Left ventricle myocardium inferior (tissue), 1 donor: ENCODE results near the gene TAOK2. TPM values are rescaled to one million over a fixed set of nuclear protein-coding genes. Genes with fewer than 3 reads are reported as not detected.

Experiments used
- DNase-seq: peaks from one replicate; pipeline ENCODE4 v3.0.0-alpha.2; 2020
- H3K27ac ChIP-seq: fragments of 200-600 bp; replicated peaks from 2 replicates; pipeline ENCODE4 v1.8.0; 2021
- H3K27me3 ChIP-seq: fragments of 200-600 bp; 2 replicates; pipeline ENCODE4 v1.8.0; 2021; ENCODE audit warnings: low read depth
- H3K36me3 ChIP-seq: fragments of 200-600 bp; 2 replicates; pipeline ENCODE4 v1.8.0; 2021
- H3K4me1 ChIP-seq: fragments of 200-600 bp; 2 replicates; pipeline ENCODE4 v1.8.0; 2021
- H3K4me3 ChIP-seq: fragments of 200-600 bp; 2 replicates; pipeline ENCODE4 v1.8.0; 2021; ENCODE audit warnings: mild to moderate bottlenecking, moderate library complexity
- H3K9me3 ChIP-seq: fragments of 200-600 bp; replicated peaks from 2 replicates; pipeline ENCODE4 v1.8.0; 2021
- intact Hi-C: fragments of 100-400 bp; cut with micrococcal nuclease; formaldehyde crosslinking; loops from one replicate; pipeline ENCODE4 v1.11.0; 2022
- total RNA-seq: library from RNA; stranded (reverse); fragmentation: NEBNext Ultra II Directional; extraction: Animal tissue kit (Norgen Biotek cat#: 25700); gene quantifications from one replicate; pipeline ENCODE4 v1.2.1, GENCODE V29; 2021
- TF ChIP-seq, protein P1 (sequence below): fragments of 200-600 bp; IDR thresholded peaks from 2 replicates; pipeline ENCODE4 v1.8.0; 2021; ENCODE audit warnings: antibody characterized with exemption, mild to moderate bottlenecking, borderline replicate concordance
- donor health status: DM: no; HTN: yes; CAD: no; lungs with severe emphysema.

TAOK2 gene
- total RNA-seq, 1 donor from 2014 or later = 34.3 TPM

DNA sequence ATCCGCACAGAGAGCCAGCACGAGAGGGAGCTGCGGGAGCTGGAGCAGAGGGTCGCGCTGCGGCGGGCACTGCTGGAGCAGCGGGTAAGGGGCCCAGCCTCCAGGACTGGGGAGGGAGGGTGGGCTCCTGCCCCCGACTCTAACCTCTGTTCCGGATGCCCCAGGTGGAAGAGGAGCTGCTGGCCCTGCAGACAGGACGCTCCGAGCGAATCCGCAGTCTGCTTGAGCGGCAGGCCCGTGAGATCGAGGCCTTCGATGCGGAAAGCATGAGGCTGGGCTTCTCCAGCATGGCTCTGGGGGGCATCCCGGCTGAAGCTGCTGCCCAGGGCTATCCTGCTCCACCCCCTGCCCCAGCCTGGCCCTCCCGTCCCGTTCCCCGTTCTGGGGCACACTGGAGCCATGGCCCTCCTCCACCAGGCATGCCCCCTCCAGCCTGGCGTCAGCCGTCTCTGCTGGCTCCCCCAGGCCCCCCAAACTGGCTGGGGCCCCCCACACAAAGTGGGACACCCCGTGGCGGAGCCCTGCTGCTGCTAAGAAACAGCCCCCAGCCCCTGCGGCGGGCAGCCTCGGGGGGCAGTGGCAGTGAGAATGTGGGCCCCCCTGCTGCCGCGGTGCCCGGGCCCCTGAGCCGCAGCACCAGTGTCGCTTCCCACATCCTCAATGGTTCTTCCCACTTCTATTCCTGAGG, 17.4 kb downstream of the TAOK2 start:
- TF ChIP-seq, protein P1, sequence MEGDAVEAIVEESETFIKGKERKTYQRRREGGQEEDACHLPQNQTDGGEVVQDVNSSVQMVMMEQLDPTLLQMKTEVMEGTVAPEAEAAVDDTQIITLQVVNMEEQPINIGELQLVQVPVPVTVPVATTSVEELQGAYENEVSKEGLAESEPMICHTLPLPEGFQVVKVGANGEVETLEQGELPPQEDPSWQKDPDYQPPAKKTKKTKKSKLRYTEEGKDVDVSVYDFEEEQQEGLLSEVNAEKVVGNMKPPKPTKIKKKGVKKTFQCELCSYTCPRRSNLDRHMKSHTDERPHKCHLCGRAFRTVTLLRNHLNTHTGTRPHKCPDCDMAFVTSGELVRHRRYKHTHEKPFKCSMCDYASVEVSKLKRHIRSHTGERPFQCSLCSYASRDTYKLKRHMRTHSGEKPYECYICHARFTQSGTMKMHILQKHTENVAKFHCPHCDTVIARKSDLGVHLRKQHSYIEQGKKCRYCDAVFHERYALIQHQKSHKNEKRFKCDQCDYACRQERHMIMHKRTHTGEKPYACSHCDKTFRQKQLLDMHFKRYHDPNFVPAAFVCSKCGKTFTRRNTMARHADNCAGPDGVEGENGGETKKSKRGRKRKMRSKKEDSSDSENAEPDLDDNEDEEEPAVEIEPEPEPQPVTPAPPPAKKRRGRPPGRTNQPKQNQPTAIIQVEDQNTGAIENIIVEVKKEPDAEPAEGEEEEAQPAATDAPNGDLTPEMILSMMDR = no peak
- H3K4me1 ChIP-seq = peaks cover 36% of the 10 kb centered on the region
- peaks cover 80% of the 10 kb centered on the region for H3K36me3 ChIP-seq
- intact Hi-C loops = no loop called here
- no peak overlapping the region for H3K27ac ChIP-seq
- no peaks in the 10 kb centered on the region for H3K27me3 ChIP-seq
- DNase-seq = no peak
- no peaks in the 10 kb centered on the region for H3K9me3 ChIP-seq
- H3K4me3 ChIP-seq = no peak overlapping the region

GRCh38 chr16:29991571-29991904, 17.9 kb downstream of the TAOK2 start:
- Histone ChIP-seq H3K36me3 (peaks cover 75% of the 10 kb centered on the region), H3K27me3 (no peaks in the 10 kb centered on the region), H3K4me3 (no peak overlapping the region), H3K27ac (no peak overlapping the region), H3K9me3 (no peaks in the 10 kb centered on the region), H3K4me1 (peaks cover 40% of the 10 kb centered on the region)
- intact Hi-C loops = no loop called here
- TF ChIP-seq, protein P1 = no peak
- no peak for DNase-seq

GRCh38 chr16:29992344-29992967, 18.8 kb downstream of the TAOK2 start:
- Histone ChIP-seq H3K27ac (no peak overlapping the region), H3K4me3 (no peak overlapping the region), H3K27me3 (no peaks in the 10 kb centered on the region), H3K36me3 (peaks cover 67% of the 10 kb centered on the region), H3K4me1 (peaks cover 50% of the 10 kb centered on the region), H3K9me3 (no peaks in the 10 kb centered on the region)
- intact Hi-C loops = no loop called here
- TF ChIP-seq, protein P1 = no peak
- DNase-seq = no peak

DNA sequence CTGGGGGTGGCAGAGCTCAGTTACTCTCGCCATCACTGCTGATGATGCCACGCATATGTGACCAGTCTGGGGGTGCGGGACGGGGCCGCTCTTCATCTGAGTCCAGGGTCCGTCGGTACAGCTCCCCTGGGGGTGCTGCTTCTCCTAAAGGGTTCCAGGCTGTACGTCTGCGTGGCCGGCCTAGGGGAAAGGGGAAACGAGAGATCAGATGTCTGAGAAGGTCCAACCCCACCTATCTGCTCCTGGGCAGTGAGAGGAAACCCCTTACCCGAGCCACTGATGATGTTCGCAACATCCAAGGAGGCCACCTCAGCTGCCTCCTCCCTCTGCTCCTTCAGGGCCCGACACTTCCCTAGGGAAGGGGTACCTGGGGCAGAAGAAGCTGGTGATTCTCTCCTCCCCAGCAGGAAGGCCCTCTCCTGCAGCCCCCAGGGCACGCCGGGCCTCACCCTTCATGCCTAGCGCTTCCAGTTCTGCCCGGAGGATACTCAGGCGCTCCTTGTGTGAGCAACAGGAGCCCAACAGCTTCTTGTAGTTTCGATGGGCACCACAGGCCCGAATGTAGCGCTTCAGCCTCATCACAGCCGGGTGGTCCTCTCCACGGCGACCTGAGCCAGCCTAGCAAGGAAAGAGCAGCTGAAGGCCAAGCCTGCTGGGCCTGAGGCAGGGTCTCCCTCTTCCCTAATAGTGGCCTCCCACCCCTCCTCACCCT, 19.7 kb downstream of the TAOK2 start:
- no peak for DNase-seq
- TF ChIP-seq, protein P1 = no peak
- H3K27ac ChIP-seq = no peak overlapping the region
- intact Hi-C loops = no loop called here
- peaks cover 67% of the 10 kb centered on the region for H3K36me3 ChIP-seq
- no peaks in the 10 kb centered on the region for H3K27me3 ChIP-seq
- H3K4me1 ChIP-seq = peaks cover 53% of the 10 kb centered on the region
- no peak overlapping the region for H3K4me3 ChIP-seq
- H3K9me3 ChIP-seq = no peaks in the 10 kb centered on the region

- TF ChIP-seq, protein P1 = no peak
- DNase-seq = no peak
- intact Hi-C loops = no loop called here
- Histone ChIP-seq H3K27ac (no peak overlapping the region), H3K4me3 (peak overlapping the region; percentile 98), H3K36me3 (peaks cover 62% of the 10 kb centered on the region), H3K27me3 (no peaks in the 10 kb centered on the region), H3K4me1 (peaks cover 53% of the 10 kb centered on the region), H3K9me3 (no peaks in the 10 kb centered on the region)
Observed at GRCh38 chr16:29993903-29994599, 20.4 kb downstream of the TAOK2 start.
